Fibroblast of lung (primary cell): Measurements from ENCODE around the gene PEPD. TPM values are rescaled to one million over a fixed set of nuclear protein-coding genes. Genes with fewer than 3 reads are reported as not detected.

Experiments used
- DNase-seq, 2 donors: peaks; one replicate each; pipeline versions ENCODE4 v3.0.0 to v3.0.0-alpha.2; 2010; ENCODE audit warnings: low read depth in 2 of 2
- H2AFZ ChIP-seq: 2 replicates; pipeline ENCODE4 v1.5.1; 2012; ENCODE audit warnings: low read length, control low read depth, inconsistent platforms
- H3K27ac ChIP-seq: 2 replicates; pipeline ENCODE4 v1.5.1; 2011; ENCODE audit warnings: low read length, control low read depth; ENCODE audit not compliant: insufficient read depth
- H3K27me3 ChIP-seq: 2 replicates; pipeline ENCODE4 v1.5.1; 2011; ENCODE audit warnings: mild to moderate bottlenecking, low read length; ENCODE audit not compliant: control insufficient read depth, insufficient read depth
- H3K36me3 ChIP-seq: 2 replicates; pipeline ENCODE4 v1.5.1; 2011; ENCODE audit warnings: low read length; ENCODE audit not compliant: control insufficient read depth, insufficient read depth
- H3K4me1 ChIP-seq: 2 replicates; pipeline ENCODE4 v1.5.1; 2011; ENCODE audit warnings: low read length; ENCODE audit not compliant: control insufficient read depth, insufficient read depth; ENCODE audit errors: extremely low read depth
- H3K4me2 ChIP-seq: 2 replicates; pipeline ENCODE4 v1.5.1; 2011; ENCODE audit warnings: low read length, control low read depth; ENCODE audit not compliant: insufficient read depth; ENCODE audit errors: extremely low read depth
- H3K4me3 ChIP-seq, 4 experiments: fragments of 200-600 bp in 1 of 4; sonication (generic) in 1 of 4; replicated peaks in 1 of 4; 2 replicates each; pipeline ENCODE4 v1.5.1; 2011 to 2016; ENCODE audit warnings: low read length in 4 of 4, low read depth in 3 of 4, mild to moderate bottlenecking in 3 of 4, control low read depth in 2 of 4, inconsistent platforms in 1 of 4, mixed read lengths in 1 of 4; ENCODE audit not compliant: insufficient read depth in 1 of 4; ENCODE audit errors: control extremely low read depth in 1 of 4
- H3K79me2 ChIP-seq: 2 replicates; pipeline ENCODE4 v1.5.1; 2012; ENCODE audit warnings: mild to moderate bottlenecking, low read length, inconsistent platforms; ENCODE audit not compliant: control insufficient read depth, insufficient read depth
- H3K9ac ChIP-seq: 2 replicates; pipeline ENCODE4 v1.5.1; 2011; ENCODE audit warnings: mild to moderate bottlenecking, low read length, control low read depth; ENCODE audit not compliant: insufficient read depth
- H3K9me3 ChIP-seq: 2 replicates; pipeline ENCODE4 v1.5.1; 2012; ENCODE audit warnings: low read depth, low read length; ENCODE audit not compliant: control insufficient read depth, insufficient read depth
- H4K20me1 ChIP-seq: 2 replicates; pipeline ENCODE4 v1.5.1; 2011; ENCODE audit warnings: low read length; ENCODE audit not compliant: control insufficient read depth, insufficient read depth; ENCODE audit errors: extremely low read depth
- EZH2 ChIP-seq: IDR thresholded peaks from 2 replicates; pipeline ENCODE4 v1.5.1; 2012; ENCODE audit warnings: low read length, control low read depth, mild to moderate bottlenecking; ENCODE audit errors: missing control alignments
- polyA plus RNA-seq, 2 donors: library from polyadenylated mRNA; depleted of rRNA in 1 of 2; stranded (reverse) in 1 of 2; unstranded in 1 of 2; fragments of >200 nt; gene quantifications; 2 replicates each; pipeline ENCODE4 v1.2.1, GENCODE V29; 2011 to 2012; ENCODE audit warnings: missing spikeins in 1 of 2
- total RNA-seq: library from RNA; depleted of rRNA; stranded (reverse); fragments of >200 nt; gene quantifications from 2 replicates; pipeline ENCODE4 v1.2.1, GENCODE V29; 2014
- TF ChIP-seq, protein P1 (sequence below), 2 donors: IDR thresholded peaks in 1 of 2; conservative IDR thresholded peaks in 1 of 2; 1 replicate in 1 of 2; 2 replicates in 1 of 2; pipeline ENCODE4 v1.5.1; 2011 to 2012; ENCODE audit warnings: low read length in 2 of 2, control low read depth in 1 of 2, inconsistent platforms in 1 of 2, low read depth in 1 of 2, mild to moderate bottlenecking in 1 of 2

The PEPD gene
- total and polyA plus RNA-seq, 2 donors (not counting 1 experiment from before 2014, with no cell fraction given) = 59.8 to 81.9 TPM

DNA sequence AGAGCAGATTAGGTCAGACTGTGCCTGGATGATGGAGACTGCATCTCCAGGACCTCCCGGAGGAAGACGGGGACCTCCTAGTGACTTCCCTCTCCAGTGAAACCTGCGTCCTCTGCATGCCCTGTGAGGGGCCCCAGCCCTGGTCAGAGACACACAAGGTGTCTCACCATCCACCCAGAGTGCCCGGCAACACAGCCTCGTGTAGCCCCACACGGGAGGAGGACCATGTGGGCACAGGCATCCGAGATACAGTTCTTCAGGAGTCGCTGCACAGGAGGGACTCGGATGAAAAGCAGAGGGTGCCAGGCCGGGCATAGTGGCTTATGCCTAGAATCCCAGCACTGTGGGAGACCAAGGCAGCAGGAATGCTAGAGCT, 64.8 kb downstream of the PEPD start:
- H3K27me3 ChIP-seq = no peaks in the 10 kb centered on the region
- TF ChIP-seq EZH2 = no peak
- TF ChIP-seq, protein P1, sequence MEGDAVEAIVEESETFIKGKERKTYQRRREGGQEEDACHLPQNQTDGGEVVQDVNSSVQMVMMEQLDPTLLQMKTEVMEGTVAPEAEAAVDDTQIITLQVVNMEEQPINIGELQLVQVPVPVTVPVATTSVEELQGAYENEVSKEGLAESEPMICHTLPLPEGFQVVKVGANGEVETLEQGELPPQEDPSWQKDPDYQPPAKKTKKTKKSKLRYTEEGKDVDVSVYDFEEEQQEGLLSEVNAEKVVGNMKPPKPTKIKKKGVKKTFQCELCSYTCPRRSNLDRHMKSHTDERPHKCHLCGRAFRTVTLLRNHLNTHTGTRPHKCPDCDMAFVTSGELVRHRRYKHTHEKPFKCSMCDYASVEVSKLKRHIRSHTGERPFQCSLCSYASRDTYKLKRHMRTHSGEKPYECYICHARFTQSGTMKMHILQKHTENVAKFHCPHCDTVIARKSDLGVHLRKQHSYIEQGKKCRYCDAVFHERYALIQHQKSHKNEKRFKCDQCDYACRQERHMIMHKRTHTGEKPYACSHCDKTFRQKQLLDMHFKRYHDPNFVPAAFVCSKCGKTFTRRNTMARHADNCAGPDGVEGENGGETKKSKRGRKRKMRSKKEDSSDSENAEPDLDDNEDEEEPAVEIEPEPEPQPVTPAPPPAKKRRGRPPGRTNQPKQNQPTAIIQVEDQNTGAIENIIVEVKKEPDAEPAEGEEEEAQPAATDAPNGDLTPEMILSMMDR (conservative IDR thresholded peaks at IDR 0.05 in 1 of 2, IDR thresholded peaks at IDR 0.05 in 1 of 2; ENCODE audit: low read depth in 1 of 2, low read length in 2 of 2) = no peak
- H3K4me3 ChIP-seq = no peak overlapping the region
- no peak overlapping the region for H3K4me2 ChIP-seq
- no peaks in the 10 kb centered on the region for H3K9me3 ChIP-seq
- no peaks in the 10 kb centered on the region for H3K4me1 ChIP-seq
- H3K36me3 ChIP-seq = no peaks in the 10 kb centered on the region
- no peak overlapping the region for H3K27ac ChIP-seq
- no peak overlapping the region for H2AFZ ChIP-seq
- H3K79me2 ChIP-seq = no peaks in the 10 kb centered on the region
- H3K9ac ChIP-seq = no peak overlapping the region
- no peaks in the 10 kb centered on the region for H4K20me1 ChIP-seq
- no peak for DNase-seq

DNA sequence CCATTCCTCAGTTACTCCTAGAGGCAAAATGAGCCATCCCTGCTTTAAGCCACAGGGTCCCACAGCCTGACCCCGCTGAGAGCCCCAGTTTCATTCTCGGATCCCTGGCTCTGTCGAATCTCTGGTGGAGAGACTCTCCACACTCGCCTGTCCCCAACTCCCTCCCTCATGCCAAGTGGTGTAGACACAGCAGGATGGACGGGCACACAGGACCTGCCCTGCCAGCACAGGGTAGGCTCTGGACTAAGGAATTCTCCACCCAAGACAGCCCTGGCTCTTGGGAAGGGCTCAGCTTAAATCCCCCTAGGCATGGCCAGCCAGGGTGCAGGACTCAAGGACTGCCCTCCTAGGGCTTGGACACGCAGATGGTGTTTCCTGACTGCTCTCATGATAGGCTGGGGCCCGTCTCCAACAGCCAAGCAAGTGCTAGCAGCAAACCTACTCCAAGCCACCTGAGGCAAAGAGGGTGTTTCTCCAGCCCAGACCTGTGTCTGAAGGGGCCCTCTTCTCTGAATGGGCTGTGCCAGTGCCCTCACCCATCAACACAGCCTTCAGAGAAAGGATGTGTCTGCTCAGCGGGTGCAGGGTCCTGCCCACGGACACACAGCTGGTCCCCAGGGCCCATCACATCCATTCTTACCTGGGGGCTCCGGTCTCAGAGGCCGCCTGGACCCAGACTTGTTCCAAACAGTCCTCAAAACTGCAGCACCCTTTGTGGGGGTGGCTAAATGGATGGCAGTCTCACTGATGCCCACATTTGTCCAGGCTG, 65.3 kb downstream of the PEPD start:
- H3K36me3 ChIP-seq = no peaks in the 10 kb centered on the region
- TF ChIP-seq EZH2 = no peak
- TF ChIP-seq, protein P1 (conservative IDR thresholded peaks at IDR 0.05 in 1 of 2, IDR thresholded peaks at IDR 0.05 in 1 of 2; ENCODE audit: low read depth in 1 of 2, low read length in 2 of 2) = no peak

DNA sequence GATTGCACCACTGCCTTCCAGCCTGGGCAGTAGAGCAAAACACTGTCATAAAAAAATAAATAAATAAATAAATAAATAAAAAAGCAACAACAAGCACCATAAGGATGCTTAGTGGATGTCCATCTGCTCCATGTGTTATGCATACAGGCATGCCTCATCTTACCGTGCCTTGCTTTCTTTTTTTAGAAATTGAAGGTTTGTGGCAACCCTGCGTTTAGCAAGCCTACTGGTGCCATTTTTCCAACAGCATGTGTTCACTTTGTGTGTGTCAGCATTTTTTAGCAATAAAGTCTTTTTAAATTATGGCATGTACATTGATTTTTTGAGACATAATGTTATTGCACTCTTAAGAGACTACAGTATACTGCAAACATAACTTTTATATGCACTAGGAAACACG, 68.3 kb downstream of the PEPD start:
- no peaks in the 10 kb centered on the region for H3K79me2 ChIP-seq
- H3K4me3 ChIP-seq = no peak overlapping the region
- no peaks in the 10 kb centered on the region for H3K4me1 ChIP-seq
- no peak overlapping the region for H3K9ac ChIP-seq
- no peaks in the 10 kb centered on the region for H3K9me3 ChIP-seq
- H3K27me3 ChIP-seq = no peaks in the 10 kb centered on the region
- DNase-seq = no peak
- H3K27ac ChIP-seq = no peak overlapping the region
- H3K36me3 ChIP-seq = no peaks in the 10 kb centered on the region
- no peak overlapping the region for H2AFZ ChIP-seq
- H4K20me1 ChIP-seq = no peaks in the 10 kb centered on the region
- no peak for TF ChIP-seq EZH2
- no peak overlapping the region for H3K4me2 ChIP-seq

More for the DNA sequence above, 65.3 kb downstream of the PEPD start:
- no peak for DNase-seq
- no peak overlapping the region for H3K4me3 ChIP-seq
- no peaks in the 10 kb centered on the region for H3K4me1 ChIP-seq
- H3K79me2 ChIP-seq = no peaks in the 10 kb centered on the region
- no peak overlapping the region for H2AFZ ChIP-seq
- H3K9me3 ChIP-seq = no peaks in the 10 kb centered on the region
- no peaks in the 10 kb centered on the region for H3K27me3 ChIP-seq
- no peak overlapping the region for H3K9ac ChIP-seq
- no peaks in the 10 kb centered on the region for H4K20me1 ChIP-seq
- H3K27ac ChIP-seq = no peak overlapping the region
- H3K4me2 ChIP-seq = no peak overlapping the region
